HepG2 (cell line): ENCODE data around the gene QPCT. TPM values are rescaled to one million over a fixed set of nuclear protein-coding genes. Genes with fewer than 3 reads are reported as not detected.
A peak's percentile ranks its signal among the peaks of the same experiment; 100 is the strongest.

Experiments
- BRD4 ChIP-seq: sonication (generic); formaldehyde crosslinking; IDR thresholded peaks from 2 replicates; pipeline ENCODE4 v1.4.0; 2020; ENCODE audit warnings: missing genetic modification reagents
- CENPX ChIP-seq: sonication (generic); formaldehyde crosslinking; IDR thresholded peaks from 2 replicates; pipeline ENCODE4 v1.9.0; 2021; ENCODE audit warnings: mild to moderate bottlenecking, missing genetic modification reagents, moderate library complexity
- ETS1 ChIP-seq: sonication (generic); formaldehyde crosslinking; IDR thresholded peaks from 2 replicates; pipeline ENCODE4 v1.4.0; 2020; ENCODE audit warnings: missing genetic modification reagents
- GABPA ChIP-seq, 2 experiments: IDR thresholded peaks; 2 replicates each; pipeline ENCODE4 v1.6.1; 2011 to 2016; ENCODE audit warnings: low read depth in 2 of 2, low read length in 1 of 2, missing biosample characterization in 1 of 2, missing genetic modification characterization in 1 of 2
- GATA4 ChIP-seq: sonication (generic); IDR thresholded peaks from 2 replicates; pipeline ENCODE4 v1.6.1; 2016; ENCODE audit warnings: antibody characterized with exemption, low read depth, borderline replicate concordance
- HBP1 ChIP-seq: IDR thresholded peaks from 2 replicates; pipeline ENCODE4 v1.6.1; 2016; ENCODE audit warnings: low read depth, control low read depth
- HNF4G ChIP-seq, 2 experiments: sonication (generic) in 1 of 2; formaldehyde crosslinking in 1 of 2; IDR thresholded peaks; 2 replicates each; pipeline versions ENCODE4 v1.4.0 to v1.6.1; 2011 to 2020; ENCODE audit warnings: borderline replicate concordance in 2 of 2, low read depth in 2 of 2, mild to moderate bottlenecking in 2 of 2, low read length in 1 of 2, missing genetic modification reagents in 1 of 2, moderate library complexity in 1 of 2
- KLF16 ChIP-seq, 2 experiments: sonication (generic) in 1 of 2; formaldehyde crosslinking in 1 of 2; IDR thresholded peaks; 2 replicates each; pipeline versions ENCODE4 v1.6.1 to v1.8.0; 2016 to 2023; ENCODE audit warnings: missing genetic modification reagents in 2 of 2, missing compliant biosample characterization in 1 of 2
- KMT2B ChIP-seq: IDR thresholded peaks from 2 replicates; pipeline ENCODE4 v1.6.1; 2016; ENCODE audit warnings: missing genetic modification reagents, missing compliant biosample characterization
- LBX2 ChIP-seq: sonication (generic); formaldehyde crosslinking; IDR thresholded peaks from 2 replicates; pipeline ENCODE4 v1.5.0; 2020; ENCODE audit warnings: missing genetic modification reagents, mild to moderate bottlenecking, borderline replicate concordance
- SRF ChIP-seq: IDR thresholded peaks from 2 replicates; pipeline ENCODE4 v1.6.1; 2011; ENCODE audit warnings: mild to moderate bottlenecking, low read depth, low read length, moderate library complexity
- ZBTB3 ChIP-seq: sonication (generic); formaldehyde crosslinking; IDR thresholded peaks from 2 replicates; pipeline ENCODE4 v1.4.0; 2020; ENCODE audit warnings: low read depth, mild to moderate bottlenecking, moderate library complexity, missing genetic modification reagents, borderline replicate concordance
- ZFP62 ChIP-seq: sonication (generic); formaldehyde crosslinking; IDR thresholded peaks from 2 replicates; pipeline ENCODE4 v1.4.0; 2020; ENCODE audit warnings: missing genetic modification reagents
- ZNF414 ChIP-seq: sonication (generic); formaldehyde crosslinking; IDR thresholded peaks from 2 replicates; pipeline ENCODE4 v1.5.0; 2020; ENCODE audit warnings: missing genetic modification reagents
- ZNF574 ChIP-seq: sonication (generic); formaldehyde crosslinking; IDR thresholded peaks from 2 replicates; pipeline ENCODE4 v1.4.0; 2020; ENCODE audit warnings: missing genetic modification reagents
- ZNF704 ChIP-seq: sonication (generic); formaldehyde crosslinking; IDR thresholded peaks from 2 replicates; pipeline ENCODE4 v1.8.1; 2023; ENCODE audit warnings: mild to moderate bottlenecking, inconsistent platforms, moderate library complexity, missing genetic modification reagents, borderline replicate concordance
- ZSCAN12 ChIP-seq: sonication (generic); formaldehyde crosslinking; IDR thresholded peaks from 2 replicates; pipeline ENCODE4 v1.9.0; 2021; ENCODE audit warnings: mild to moderate bottlenecking, missing genetic modification reagents
- ZSCAN25 ChIP-seq: sonication (generic); formaldehyde crosslinking; IDR thresholded peaks from 2 replicates; pipeline ENCODE4 v1.8.0; 2022; ENCODE audit warnings: mild to moderate bottlenecking, missing genetic modification reagents
- polyA plus RNA-seq, 8 experiments: library from polyadenylated mRNA; depleted of rRNA in 3 of 8; stranded (reverse) in 7 of 8; unstranded in 1 of 8; fragments of >200 nt; fragmentation: Illumina TruSeq in 4 of 8; extraction: Trizol in 4 of 8; gene quantifications; 2 replicates each; pipeline versions ENCODE4 v1.2.1 to v1.2.3, GENCODE V29; 2011 to 2016; ENCODE audit warnings: low read depth in 4 of 8, missing spikeins in 1 of 8, mixed read lengths in 1 of 8; ENCODE audit not compliant: insufficient read depth in 1 of 8
- total RNA-seq, 5 experiments: library from RNA; depleted of rRNA; stranded (reverse); fragments of >200 nt; fragmentation: Illumina TruSeq; extraction: Trizol; gene quantifications; 2 replicates each; pipeline ENCODE4 v1.2.3, GENCODE V29; 2016; ENCODE audit warnings: low read depth in 1 of 5

The QPCT gene
- total and polyA plus RNA-seq, 2 of the 13 experiments (the other 11 are each of a cell fraction or from before 2014, with no cell fraction given) = 0.77 to 1.2 TPM

- TF ChIP-seq HBP1 (CRISPR knock-in tag) (0 out of 2 replicates have a peak, but pooled peaks have one; percentile 33), CENPX (no peak), GABPA (IDR thresholded peaks at IDR 0.05; ENCODE audit: low read depth, low read length) (no peak), GABPA (CRISPR knock-in tag; IDR thresholded peaks at IDR 0.05; ENCODE audit: low read depth) (no peak), ZNF704 (CRISPR knock-in tag) (no peak; the same call in 1 of the 2 replicates), BRD4 (CRISPR knock-in tag) (no peak), LBX2 (CRISPR knock-in tag) (no peak), ZBTB3 (CRISPR knock-in tag) (no peak), ETS1 (CRISPR knock-in tag) (no peak), ZSCAN25 (CRISPR knock-in tag) (no peak; the same call in 1 of the 2 replicates), ZSCAN12 (CRISPR knock-in tag) (no peak), ZNF414 (CRISPR knock-in tag) (peak; percentile 8; the same call in 1 of the 2 replicates), KMT2B (CRISPR knock-in tag) (peak; percentile 82), HNF4G (IDR thresholded peaks at IDR 0.05; ENCODE audit: borderline replicate concordance, low read depth, low read length) (no peak), HNF4G (CRISPR knock-in tag; IDR thresholded peaks at IDR 0.05; ENCODE audit: borderline replicate concordance, low read depth) (no peak; the same call in 1 of the 2 replicates), GATA4 (no peak), SRF (no peak), ZNF574 (no peak; the same call in 1 of the 2 replicates), KLF16 (CRISPR knock-in tag; IDR thresholded peaks at IDR 0.05) (peak in 1 of 2 experiments; percentile 45; a peak in 1 of 4 replicates), ZFP62 (CRISPR knock-in tag) (no peak)
These were observed 20.5 kb upstream of the QPCT start (continued) for GRCh38 chr2:37323781-37324535.
